Lower lobe of right lung (tissue), 2 donors: ENCODE measurements around the gene MRPS7. TPM values are rescaled to one million over a fixed set of nuclear protein-coding genes. Genes with fewer than 3 reads are reported as not detected.
A peak's percentile ranks its signal among the peaks of the same experiment; 100 is the strongest.
"Not testable (repeated sequence)": the region's sequence is repeated elsewhere in the genome, so short reads cannot be mapped to it uniquely, and the experiment has no call there.

Experiments
- ATAC-seq, 2 donors: fragments of 200-7000 bp; cut with Tn5 transposase; one replicate each; pipeline ENCODE4 v1.9.1; 2020 to 2022; ENCODE audit warnings: mild to moderate bottlenecking in 2 of 2, moderate library complexity in 2 of 2
- DNase-seq: peaks from one replicate; pipeline ENCODE4 v3.0.0-alpha.2; 2020
- H3K27ac ChIP-seq: fragments of 200-600 bp; one replicate; pipeline ENCODE4 v1.8.0; 2022
- H3K27me3 ChIP-seq: fragments of 200-600 bp; one replicate; pipeline ENCODE4 v1.8.0; 2022; ENCODE audit warnings: low read depth
- H3K36me3 ChIP-seq: fragments of 200-600 bp; one replicate; pipeline ENCODE4 v1.8.0; 2022; ENCODE audit warnings: mild to moderate bottlenecking
- H3K4me1 ChIP-seq: fragments of 200-600 bp; one replicate; pipeline ENCODE4 v1.8.0; 2022
- H3K4me3 ChIP-seq: fragments of 200-600 bp; one replicate; pipeline ENCODE4 v1.8.0; 2022; ENCODE audit warnings: mild to moderate bottlenecking
- H3K9me3 ChIP-seq: fragments of 200-600 bp; one replicate; pipeline ENCODE4 v1.8.0; 2022
- intact Hi-C: fragments of 100-400 bp; cut with DNase I; formaldehyde crosslinking; loops from one replicate; pipeline ENCODE4 v1.11.0; 2022
- total RNA-seq: library from RNA; stranded (reverse); fragmentation: NEBNext Ultra II Directional; extraction: Animal tissue kit (Norgen Biotek cat#: 25700); gene quantifications from one replicate; pipeline ENCODE4 v1.2.1, GENCODE V29; 2021
- TF ChIP-seq, protein P1 (sequence below): fragments of 200-600 bp; IDR thresholded peaks from one replicate; pipeline ENCODE4 v1.8.0; 2022; ENCODE audit warnings: antibody characterized with exemption, mild to moderate bottlenecking
- donor health status: DM: no; HTN: yes; CAD: no; lungs with severe emphysema.

The MRPS7 gene
- total RNA-seq, 1 donor from 2014 or later: 38.3 TPM

DNA sequence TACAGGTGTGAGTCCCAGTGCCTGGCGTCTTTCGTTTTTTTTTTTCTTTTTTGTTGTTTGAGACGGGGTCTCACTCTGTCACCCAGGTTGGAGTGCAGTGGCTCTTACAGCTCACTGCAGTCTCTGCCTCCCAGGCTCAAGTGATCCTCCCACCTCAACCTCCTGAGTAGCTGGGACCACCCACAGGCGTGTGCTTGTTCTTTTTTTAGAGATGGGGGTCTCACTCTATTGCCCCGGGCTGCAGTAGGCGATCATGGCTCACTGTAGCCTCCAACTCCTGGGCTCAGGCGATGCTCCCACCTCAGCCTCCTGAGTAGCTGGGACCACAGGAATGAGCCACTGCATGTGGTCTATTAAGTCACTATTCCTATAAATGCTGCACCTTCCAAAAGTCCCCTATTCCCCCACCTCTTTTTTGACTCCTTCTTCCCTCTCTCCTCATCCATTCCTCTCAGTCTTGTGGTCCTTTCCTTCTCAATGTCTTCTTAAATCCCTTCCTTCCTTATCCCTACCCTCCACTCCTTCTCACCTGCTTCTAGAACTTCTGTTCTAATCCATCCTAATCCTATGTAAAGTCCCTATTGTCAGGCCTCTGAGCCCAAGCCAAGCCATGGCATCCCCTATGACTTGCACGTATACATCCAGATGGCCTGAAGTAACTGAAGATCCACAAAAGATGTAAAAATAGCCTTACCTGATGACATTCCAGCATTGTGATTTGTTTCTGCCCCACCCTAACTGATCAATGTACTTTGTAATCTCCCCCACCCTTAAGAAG lies 9.5 kb upstream of the MRPS7 start:
- peaks cover 12% of the 10 kb centered on the region for H3K36me3 ChIP-seq
- H3K4me3 ChIP-seq: no peak overlapping the region
- peaks cover 33% of the 10 kb centered on the region for H3K4me1 ChIP-seq
- no peaks in the 10 kb centered on the region for H3K9me3 ChIP-seq
- no peak overlapping the region for H3K27ac ChIP-seq
- intact Hi-C loops: no loop called here
- TF ChIP-seq, protein P1, sequence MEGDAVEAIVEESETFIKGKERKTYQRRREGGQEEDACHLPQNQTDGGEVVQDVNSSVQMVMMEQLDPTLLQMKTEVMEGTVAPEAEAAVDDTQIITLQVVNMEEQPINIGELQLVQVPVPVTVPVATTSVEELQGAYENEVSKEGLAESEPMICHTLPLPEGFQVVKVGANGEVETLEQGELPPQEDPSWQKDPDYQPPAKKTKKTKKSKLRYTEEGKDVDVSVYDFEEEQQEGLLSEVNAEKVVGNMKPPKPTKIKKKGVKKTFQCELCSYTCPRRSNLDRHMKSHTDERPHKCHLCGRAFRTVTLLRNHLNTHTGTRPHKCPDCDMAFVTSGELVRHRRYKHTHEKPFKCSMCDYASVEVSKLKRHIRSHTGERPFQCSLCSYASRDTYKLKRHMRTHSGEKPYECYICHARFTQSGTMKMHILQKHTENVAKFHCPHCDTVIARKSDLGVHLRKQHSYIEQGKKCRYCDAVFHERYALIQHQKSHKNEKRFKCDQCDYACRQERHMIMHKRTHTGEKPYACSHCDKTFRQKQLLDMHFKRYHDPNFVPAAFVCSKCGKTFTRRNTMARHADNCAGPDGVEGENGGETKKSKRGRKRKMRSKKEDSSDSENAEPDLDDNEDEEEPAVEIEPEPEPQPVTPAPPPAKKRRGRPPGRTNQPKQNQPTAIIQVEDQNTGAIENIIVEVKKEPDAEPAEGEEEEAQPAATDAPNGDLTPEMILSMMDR: no peak
- DNase-seq (no peak), ATAC-seq (no peak)
- no peaks in the 10 kb centered on the region for H3K27me3 ChIP-seq

DNA sequence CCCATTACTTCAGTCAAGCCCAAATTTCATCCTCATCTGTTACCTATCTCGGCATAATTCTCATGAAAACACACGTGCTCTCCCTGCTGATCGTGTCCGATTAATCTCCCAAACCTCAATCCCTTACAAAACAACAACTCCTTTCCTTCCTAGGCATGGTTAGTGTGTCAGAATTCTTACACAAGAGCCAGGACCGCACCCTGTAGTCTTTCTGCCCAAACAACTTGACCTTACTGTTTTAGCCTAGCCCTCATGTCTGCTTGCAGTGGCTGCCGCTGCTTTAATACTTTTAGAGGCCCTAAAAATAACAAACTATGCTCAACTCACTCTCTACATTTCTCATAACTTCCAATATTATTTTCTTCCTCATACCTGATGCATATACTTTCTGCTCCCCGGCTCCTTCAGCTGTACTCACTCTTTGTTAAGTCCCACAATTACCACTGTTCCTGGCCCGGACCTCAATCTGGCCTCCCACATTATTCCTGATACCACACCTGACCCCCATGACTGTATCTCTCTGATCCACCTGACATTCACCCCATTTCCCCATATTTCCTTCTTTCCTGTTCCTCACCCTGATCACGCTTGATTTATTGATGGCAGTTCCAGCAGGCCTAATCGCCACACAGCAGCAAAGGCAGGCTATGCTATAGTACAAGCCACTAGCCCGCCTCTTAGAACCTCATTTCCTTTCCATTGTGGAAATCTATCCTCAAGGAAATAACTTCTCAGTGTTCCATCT lies 5.6 kb upstream of the MRPS7 start:
- DNase-seq, H3K27me3 ChIP-seq, ATAC-seq, H3K36me3 ChIP-seq, H3K9me3 ChIP-seq, H3K4me3 ChIP-seq, intact Hi-C loops: not testable (repeated sequence)
- Histone ChIP-seq H3K27ac (peak overlapping the region; percentile 21), H3K4me1 (peaks cover 45% of the 10 kb centered on the region)

DNA sequence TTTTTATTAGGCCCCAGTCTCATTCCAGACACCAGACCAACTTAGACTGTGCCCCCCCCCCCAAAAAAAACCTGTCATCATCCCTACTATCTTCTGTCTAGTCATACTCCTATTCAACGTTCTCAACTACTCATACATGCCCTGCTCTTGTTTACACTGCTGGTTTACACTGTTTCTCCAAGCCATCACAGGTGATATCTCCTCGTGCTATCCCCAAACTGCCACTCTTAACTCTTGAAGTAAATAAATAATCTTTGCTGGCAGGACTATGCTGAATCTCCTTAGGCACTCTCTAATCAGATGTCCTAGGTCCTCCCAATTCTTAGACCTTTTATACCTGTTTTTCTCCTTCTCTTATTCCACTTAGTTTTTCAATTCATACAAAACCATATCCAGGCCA lies 4.5 kb upstream of the MRPS7 start:
- DNase-seq, H3K4me3 ChIP-seq, ATAC-seq, H3K27me3 ChIP-seq, H3K36me3 ChIP-seq, H3K27ac ChIP-seq, H3K9me3 ChIP-seq, intact Hi-C loops: not testable (repeated sequence)
- H3K4me1 ChIP-seq: peaks cover 37% of the 10 kb centered on the region

DNA sequence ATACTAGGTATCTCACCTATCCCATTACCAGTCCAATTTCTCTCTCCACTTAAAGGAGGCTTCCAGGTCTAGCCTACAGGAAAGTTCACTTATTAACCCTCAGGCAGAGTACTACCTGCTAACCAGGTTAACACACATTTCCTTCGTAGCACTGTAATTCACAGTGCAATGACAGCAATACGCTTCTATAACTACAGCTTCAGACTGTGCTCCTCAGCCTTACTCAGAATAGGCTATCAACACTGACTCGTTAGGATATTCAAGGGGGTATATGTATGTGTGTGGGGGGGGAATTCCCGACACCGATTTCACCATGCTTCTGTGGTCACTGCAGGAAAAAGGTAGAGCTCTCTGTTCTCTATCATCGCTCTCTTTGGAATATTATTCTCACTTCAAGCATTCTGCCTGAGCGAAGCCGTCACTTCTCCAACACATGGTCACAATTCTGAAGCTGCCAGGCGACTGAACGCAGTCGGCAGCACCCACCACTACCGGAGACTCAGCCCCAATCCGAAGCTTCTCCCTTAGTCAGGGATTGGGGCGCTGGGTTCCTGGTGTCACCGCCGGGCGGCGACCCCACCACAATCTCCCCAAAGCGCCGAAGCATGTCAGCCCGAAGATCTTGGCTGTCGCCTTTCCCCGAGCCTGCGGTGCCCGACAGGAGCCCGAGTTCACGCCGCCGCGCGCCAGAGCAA lies 891 bp upstream of the MRPS7 start:
- Histone ChIP-seq H3K36me3 (peaks cover 27% of the 10 kb centered on the region), H3K4me1 (peaks cover 43% of the 10 kb centered on the region), H3K9me3 (no peaks in the 10 kb centered on the region), H3K27ac (peak overlapping the region; percentile 95), H3K27me3 (no peaks in the 10 kb centered on the region), H3K4me3 (peak overlapping the region; percentile 73)
- intact Hi-C loops: no loop called here
- TF ChIP-seq, protein P1: no peak
- DNase-seq (no peak), ATAC-seq (peak; percentile 19 to 27)

DNA sequence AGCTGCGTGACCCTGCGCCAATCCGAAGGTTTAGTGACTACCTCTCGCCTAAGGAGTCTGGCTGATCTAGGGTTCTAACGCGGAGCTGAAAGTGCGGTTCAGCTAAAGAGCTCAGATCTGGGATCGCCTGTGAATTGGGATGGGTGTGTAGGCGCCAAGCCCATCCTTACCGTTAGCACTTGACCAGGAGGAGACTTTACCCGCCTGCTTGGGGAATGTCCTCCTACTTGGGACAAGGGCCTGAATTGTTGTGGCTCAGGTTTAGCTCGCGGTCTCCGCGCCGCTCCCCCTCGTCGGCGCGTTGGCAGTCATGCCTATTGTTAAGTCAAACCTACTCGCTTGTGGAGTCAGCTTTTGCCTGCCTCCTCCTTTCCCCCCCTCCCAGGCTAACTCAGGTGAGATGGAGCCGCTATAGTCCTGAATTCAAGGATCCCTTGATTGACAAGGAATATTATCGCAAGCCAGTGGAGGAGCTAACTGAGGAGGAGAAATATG lies 480 bp downstream of the MRPS7 start:
- Histone ChIP-seq H3K4me1 (peaks cover 39% of the 10 kb centered on the region), H3K36me3 (peaks cover 41% of the 10 kb centered on the region), H3K27ac (peak overlapping the region; percentile 95), H3K4me3 (peak overlapping the region; percentile 73), H3K27me3 (no peaks in the 10 kb centered on the region), H3K9me3 (no peaks in the 10 kb centered on the region)
- intact Hi-C loops: no loop called here
- ATAC-seq (peak; percentile 31 to 53), DNase-seq (no peak)
- TF ChIP-seq, protein P1: no peak

DNA sequence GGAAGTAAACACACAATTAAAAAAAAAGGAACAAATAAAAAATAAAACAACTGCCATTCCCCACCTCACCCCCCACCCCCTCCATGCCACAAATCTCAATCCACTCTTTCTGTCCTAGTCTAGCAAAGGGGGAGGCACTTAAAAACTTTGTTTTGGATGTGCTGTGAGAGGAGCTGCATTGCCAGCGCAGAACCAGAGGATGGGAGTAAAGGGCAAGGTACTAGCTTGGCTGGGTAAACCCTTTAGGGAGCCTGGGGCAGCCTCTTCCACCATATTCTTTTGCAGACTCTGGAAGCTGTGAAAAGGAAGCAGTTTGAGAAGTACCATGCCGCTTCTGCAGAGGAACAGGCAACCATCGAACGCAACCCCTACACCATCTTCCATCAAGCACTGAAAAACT lies 1.4 kb downstream of the MRPS7 start:
- no peaks in the 10 kb centered on the region for H3K27me3 ChIP-seq
- no peaks in the 10 kb centered on the region for H3K9me3 ChIP-seq
- H3K4me1 ChIP-seq: peaks cover 39% of the 10 kb centered on the region
- no peak for ATAC-seq
- H3K4me3 ChIP-seq: no peak overlapping the region
- intact Hi-C loops: no loop called here
- TF ChIP-seq, protein P1: no peak
- DNase-seq: no peak
- H3K36me3 ChIP-seq: peaks cover 47% of the 10 kb centered on the region
- H3K27ac ChIP-seq: no peak overlapping the region
